HFFc6 (cell line): ENCODE measurements around the gene DCBLD1. TPM values are rescaled to one million over a fixed set of nuclear protein-coding genes. Genes with fewer than 3 reads are reported as not detected.

Source experiments
- DNase-seq: peaks from one replicate; pipeline ENCODE4 v3.0.0-alpha.2; 2018
- H3K27ac Mint-ChIP-seq: 2 replicates; pipeline ENCODE4 v1.8.0; 2020; ENCODE audit warnings: mild to moderate bottlenecking, mixed read lengths
- H3K27me3 Mint-ChIP-seq: 2 replicates; pipeline ENCODE4 v1.8.0; 2021; ENCODE audit warnings: mild to moderate bottlenecking, moderate library complexity, mixed read lengths; ENCODE audit not compliant: insufficient read depth
- H3K36me3 Mint-ChIP-seq: 2 replicates; pipeline ENCODE4 v1.8.0; 2021; ENCODE audit warnings: low read depth, mixed read lengths
- H3K4me1 Mint-ChIP-seq: 2 replicates; pipeline ENCODE4 v1.8.0; 2020; ENCODE audit warnings: low read depth, mixed read lengths
- H3K4me3 Mint-ChIP-seq: 2 replicates; pipeline ENCODE4 v1.8.0; 2020; ENCODE audit warnings: mild to moderate bottlenecking, moderate library complexity, mixed read lengths
- H3K9me3 Mint-ChIP-seq: 2 replicates; pipeline ENCODE4 v1.8.0; 2020; ENCODE audit warnings: mild to moderate bottlenecking, mixed read lengths
- CTCF ChIP-seq: fragments of 200-600 bp; sonication (generic); IDR thresholded peaks from 2 replicates; pipeline ENCODE4 v1.5.0; 2021; ENCODE audit warnings: antibody characterized with exemption, mild to moderate bottlenecking
- total RNA-seq, 6 experiments: library from RNA; stranded (reverse); fragmentation: NEBNext Ultra II Directional; extraction: Animal tissue kit (Norgen Biotek cat#: 25700); gene quantifications; 2 replicates in 1 of 6; 3 replicates in 5 of 6; pipeline ENCODE4 v1.2.3, GENCODE V29; 2021

Gene DCBLD1
- total RNA-seq, 6 experiments from 2014 or later: 29.3 to 41.6 (median 31.9) TPM

GRCh38 chr6:117487821-117488220 is 5.3 kb downstream of the DCBLD1 start:
- no peaks in the 10 kb centered on the region; the same call in 1 of the 2 replicates for H3K27me3 Mint-ChIP-seq
- H3K27ac Mint-ChIP-seq: peak overlapping the region; percentile 90
- H3K9me3 Mint-ChIP-seq: peaks cover 4% of the 10 kb centered on the region; the same call in 1 of the 2 replicates
- peaks cover 40% of the 10 kb centered on the region for H3K36me3 Mint-ChIP-seq
- peaks cover 67% of the 10 kb centered on the region for H3K4me1 Mint-ChIP-seq
- H3K4me3 Mint-ChIP-seq: peak overlapping the region; percentile 78
- DNase-seq: peak; percentile 82
- TF ChIP-seq CTCF: no peak

GRCh38 chr6:117489003-117489402 is 6.5 kb downstream of the DCBLD1 start:
- Mint-ChIP-seq H3K9me3 (peaks cover 4% of the 10 kb centered on the region; the same call in 1 of the 2 replicates), H3K27ac (peak overlapping the region; percentile 20; the same call in 1 of the 2 replicates), H3K36me3 (peaks cover 41% of the 10 kb centered on the region), H3K4me1 (peaks cover 79% of the 10 kb centered on the region), H3K4me3 (no peak overlapping the region), H3K27me3 (no peaks in the 10 kb centered on the region; the same call in 1 of the 2 replicates)
- DNase-seq: no peak
- no peak for TF ChIP-seq CTCF

GRCh38 chr6:117491916-117492315 is 9.4 kb downstream of the DCBLD1 start:
- Mint-ChIP-seq H3K36me3 (peaks cover 23% of the 10 kb centered on the region), H3K9me3 (peaks cover 4% of the 10 kb centered on the region; the same call in 1 of the 2 replicates), H3K27ac (peak overlapping the region; percentile 67), H3K4me3 (peak overlapping the region; percentile 65), H3K4me1 (peaks cover 79% of the 10 kb centered on the region), H3K27me3 (no peaks in the 10 kb centered on the region; the same call in 1 of the 2 replicates)
- TF ChIP-seq CTCF: no peak
- peak; percentile 34 for DNase-seq

DNA sequence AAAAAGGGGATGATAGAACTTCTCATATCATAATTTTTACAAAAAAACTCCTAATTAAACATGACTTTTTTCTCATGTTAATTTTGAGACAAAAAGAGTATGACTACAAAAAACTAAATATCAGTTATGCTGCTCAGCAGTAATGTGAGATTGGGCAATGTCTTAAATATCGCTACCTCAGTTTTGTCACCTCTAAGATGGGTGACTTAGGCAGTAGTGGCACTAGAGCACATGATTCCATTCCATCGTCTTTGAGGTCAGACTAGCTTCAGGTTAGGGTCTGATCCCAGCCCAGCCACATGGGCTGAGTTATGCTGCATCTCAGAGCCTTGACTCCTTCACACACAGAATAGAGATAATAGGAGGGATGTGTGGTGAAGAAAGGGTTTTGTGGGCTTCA is 11.0 kb downstream of the DCBLD1 start:
- no peak for TF ChIP-seq CTCF
- no peak for DNase-seq
- H3K27ac Mint-ChIP-seq: peak overlapping the region; percentile 25; the same call in 1 of the 2 replicates
- no peaks in the 10 kb centered on the region; the same call in 1 of the 2 replicates for H3K27me3 Mint-ChIP-seq
- H3K4me1 Mint-ChIP-seq: peaks cover 80% of the 10 kb centered on the region
- no peaks in the 10 kb centered on the region for H3K9me3 Mint-ChIP-seq
- H3K4me3 Mint-ChIP-seq: peak overlapping the region; percentile 55
- peaks cover 10% of the 10 kb centered on the region for H3K36me3 Mint-ChIP-seq

- Mint-ChIP-seq H3K27ac (peak overlapping the region; percentile 84), H3K4me3 (peak overlapping the region; percentile 44; the same call in 1 of the 2 replicates), H3K36me3 (peaks cover 5% of the 10 kb centered on the region), H3K9me3 (no peaks in the 10 kb centered on the region), H3K4me1 (peaks cover 82% of the 10 kb centered on the region), H3K27me3 (no peaks in the 10 kb centered on the region)
- no peak for DNase-seq
- TF ChIP-seq CTCF: no peak
Measured at GRCh38 chr6:117494283-117494682, 11.8 kb downstream of the DCBLD1 start.
